ENCODE measurements around the gene CLNK.
"Not testable (repeated sequence)": the region's sequence is repeated elsewhere in the genome, so short reads cannot be mapped to it uniquely, and the experiment has no call there.

Gene CLNK

DNA sequence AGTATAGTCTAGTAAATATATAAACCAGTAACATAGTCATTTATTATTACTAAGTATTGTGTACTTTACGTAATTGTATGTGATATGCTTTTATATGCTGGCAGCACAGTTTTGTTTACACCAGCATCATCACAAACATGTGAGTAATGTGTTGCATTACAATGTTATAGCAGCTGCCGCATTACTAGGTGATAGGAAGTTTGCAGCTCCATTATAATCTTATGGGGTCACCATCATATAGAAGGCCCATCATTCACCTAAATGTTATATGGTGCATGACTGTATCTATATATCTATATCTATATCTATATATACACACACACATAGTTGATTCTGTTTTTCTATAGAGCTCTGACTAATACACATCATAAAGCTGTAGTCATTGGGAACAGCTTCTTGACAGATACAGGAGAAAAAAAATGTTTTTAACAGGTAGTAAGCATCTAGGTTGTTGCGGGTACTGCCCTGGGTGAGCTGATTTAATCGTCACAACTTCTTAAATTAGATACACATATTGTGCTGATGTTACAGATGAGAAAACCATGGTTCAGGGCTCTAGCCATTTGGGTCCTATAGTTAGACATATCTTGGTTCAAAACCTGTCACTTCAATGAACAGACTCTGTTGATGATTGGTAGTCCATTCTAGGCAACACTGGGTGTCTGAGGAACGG, 77.9 kb downstream of the CLNK start:
- DNase-seq, result no peak

DNA sequence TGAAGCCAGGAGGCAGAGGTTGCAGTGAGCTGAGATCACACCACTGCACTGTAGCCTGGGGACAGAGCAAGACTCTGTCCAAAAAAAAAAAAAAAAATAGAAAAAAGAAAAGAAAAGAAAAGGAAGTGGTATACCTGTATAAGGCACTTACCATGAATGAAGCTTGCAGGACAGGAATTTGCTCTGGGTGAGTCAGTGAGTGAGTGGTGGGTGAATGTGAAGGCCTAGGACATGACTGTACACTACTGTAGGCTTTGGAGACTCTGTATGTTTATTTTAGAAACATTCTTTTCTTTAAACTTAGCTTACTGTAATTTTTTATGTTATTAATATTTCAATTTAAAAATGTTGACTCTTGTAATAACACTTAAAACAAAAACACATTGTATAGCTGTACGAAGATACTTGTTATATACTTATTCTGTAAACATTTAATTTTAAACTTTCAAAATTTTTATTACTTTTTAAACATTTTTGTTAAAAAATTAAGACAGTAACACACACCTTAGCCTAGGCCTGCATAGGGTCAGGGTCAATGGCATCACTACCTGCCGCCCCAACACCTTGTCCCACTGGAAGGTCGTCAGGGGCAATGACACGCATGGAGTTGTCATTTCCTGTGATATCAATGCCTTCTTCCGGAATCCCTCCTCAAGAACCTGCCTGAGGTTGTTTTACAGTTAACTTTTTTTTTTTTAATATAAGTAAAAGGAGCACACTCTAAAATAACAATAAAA, 78.7 kb downstream of the CLNK start:
- no peak for DNase-seq

DNA sequence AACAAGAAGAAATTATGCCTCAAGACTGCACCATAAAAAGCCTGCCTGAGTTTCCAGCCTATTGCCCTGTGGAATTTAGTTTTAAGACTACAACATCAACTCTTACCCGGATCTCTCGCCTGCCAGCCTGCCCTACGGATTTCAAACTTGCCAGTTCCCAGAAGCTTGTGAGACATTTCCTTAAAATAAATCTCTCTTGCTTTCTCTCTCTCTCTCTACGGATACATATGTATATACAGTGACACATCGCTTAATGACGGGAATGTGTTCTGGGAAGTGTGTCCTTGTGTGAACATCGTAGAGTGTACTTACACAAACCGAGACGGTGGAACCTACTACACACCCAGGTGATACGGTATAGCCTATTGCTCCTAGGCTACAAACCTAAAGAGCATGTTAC, 79.5 kb downstream of the CLNK start:
- DNase-seq, result no peak

DNA sequence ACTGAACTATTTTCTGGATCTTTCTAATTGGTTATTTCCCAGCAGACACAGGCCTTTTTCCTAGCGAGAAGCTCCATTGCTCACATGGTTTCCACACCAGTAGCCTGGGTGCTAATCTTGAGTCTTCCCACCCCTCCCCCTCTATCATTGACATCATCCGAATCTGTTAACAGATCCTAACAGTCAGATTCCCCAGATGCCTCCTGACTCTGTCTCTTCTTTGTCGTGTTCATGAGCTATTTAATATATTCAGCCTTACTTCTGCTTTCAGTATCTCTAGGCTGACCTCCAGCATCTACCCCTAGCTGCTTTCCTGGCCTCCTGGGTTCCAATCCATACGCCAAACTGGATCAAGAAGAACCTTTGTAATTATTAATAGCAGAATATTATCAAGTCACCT, 85.0 kb downstream of the CLNK start:
- no peak for DNase-seq

DNA sequence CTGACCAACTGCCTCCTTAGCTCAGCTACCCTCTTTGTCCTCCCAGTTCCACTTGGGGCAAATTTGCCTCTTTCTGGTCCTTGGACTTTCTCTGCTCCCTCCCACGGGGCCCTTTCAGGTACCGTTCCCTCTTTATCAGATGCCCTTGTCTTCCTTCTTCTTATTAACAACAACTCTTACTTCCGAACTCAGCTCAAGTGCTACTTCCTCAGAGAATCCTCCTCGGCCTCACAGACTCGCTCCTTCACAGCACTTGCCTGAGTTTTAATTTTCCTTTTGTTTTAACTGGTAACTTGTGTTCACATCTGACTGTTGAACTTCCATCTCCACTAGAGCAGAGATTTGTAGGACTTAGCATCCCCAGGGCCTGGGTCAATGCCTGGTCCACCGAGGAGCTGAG, 85.7 kb downstream of the CLNK start:
- no peak for DNase-seq

DNA sequence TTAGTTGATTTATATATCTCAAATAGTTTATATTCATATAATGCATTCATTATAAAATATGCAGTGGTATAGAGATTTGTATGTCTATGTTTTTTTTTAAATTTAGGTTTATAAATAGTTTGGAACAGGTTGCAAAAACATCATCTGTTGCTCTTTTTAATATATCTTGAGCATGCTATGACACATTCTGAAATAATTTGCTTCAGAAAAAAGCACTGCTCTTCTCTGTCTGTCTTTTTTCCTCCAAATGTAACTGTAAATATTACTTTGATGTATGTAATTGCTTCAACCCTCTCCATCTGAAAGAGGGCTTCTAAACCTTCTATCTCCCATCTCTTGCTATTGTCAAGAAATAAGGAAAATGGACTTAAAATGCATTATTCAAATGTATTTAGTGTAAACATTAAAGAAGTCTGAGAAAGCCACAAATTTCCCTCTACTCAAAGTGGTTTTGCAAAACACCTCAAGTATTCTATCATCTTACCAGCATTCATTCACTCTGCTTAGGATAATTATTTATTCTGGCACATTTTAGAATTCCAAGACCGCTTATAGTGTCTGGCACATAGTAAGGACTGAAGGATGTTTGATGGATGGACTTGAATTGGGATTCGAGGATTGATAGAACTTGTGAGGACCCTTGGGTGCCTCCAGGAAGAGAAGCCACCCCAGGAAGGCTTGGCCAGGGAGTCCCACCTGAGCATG, 87.8 kb downstream of the CLNK start:
- no peak for DNase-seq

DNA sequence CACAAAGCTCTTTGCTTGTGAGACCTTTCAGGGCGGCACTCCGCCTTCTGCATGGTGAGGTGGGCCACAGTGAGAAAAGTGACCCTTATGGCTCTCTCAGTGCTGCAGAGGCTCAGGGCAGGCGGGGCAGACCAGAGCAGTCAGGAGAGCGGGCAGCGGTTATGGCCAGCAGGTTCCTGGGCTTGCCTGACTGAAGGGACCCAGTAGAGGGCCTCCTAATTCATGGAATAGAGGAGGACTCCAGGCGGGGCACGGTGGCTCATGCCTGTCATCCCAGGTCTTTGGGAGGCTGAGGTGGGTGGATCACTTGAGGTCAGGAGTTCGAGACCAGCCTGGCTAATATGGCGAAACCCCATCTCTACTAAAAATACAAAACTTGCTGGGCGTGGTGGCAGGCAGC, 91.4 kb downstream of the CLNK start:
- no peak for DNase-seq

DNA sequence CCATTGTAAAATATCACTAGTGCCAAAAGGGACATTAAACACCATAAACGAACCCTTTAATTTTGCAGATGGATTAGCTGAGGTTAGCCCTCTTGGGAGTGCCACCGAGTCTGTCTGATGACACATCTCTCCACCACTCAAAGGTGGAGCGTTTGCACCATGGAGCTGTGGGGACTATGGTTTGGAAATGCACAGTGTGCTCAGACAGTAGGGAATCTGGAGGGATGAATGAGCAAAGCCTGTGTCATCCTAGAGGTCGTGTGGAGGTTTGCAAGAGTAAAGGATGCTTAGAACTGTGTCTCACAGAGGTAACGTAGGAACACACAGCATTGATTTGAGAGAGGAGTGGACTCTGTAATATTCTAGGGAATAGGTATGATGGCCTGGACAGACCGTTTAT, 93.7 kb downstream of the CLNK start:
- no peak for DNase-seq

DNA sequence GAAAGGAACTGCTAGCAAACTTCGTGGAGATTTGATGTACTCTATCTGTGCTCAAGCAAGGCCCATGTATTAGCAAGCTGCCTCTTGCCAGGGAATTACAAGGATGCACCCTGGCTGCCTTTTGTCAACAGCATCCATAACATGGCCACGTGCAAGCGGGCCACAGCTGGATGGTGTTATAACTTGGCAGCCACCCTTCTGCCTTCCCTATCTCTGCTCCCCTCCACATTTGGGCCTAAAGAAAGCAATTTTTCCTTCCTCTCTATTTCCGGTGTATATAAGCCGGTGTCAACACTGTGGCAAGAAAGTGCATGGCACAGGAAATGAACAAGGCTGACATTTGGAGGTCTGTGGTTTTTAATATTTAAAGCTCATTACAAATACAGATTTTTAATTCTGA, 94.8 kb downstream of the CLNK start:
- DNase-seq, result no peak

DNA sequence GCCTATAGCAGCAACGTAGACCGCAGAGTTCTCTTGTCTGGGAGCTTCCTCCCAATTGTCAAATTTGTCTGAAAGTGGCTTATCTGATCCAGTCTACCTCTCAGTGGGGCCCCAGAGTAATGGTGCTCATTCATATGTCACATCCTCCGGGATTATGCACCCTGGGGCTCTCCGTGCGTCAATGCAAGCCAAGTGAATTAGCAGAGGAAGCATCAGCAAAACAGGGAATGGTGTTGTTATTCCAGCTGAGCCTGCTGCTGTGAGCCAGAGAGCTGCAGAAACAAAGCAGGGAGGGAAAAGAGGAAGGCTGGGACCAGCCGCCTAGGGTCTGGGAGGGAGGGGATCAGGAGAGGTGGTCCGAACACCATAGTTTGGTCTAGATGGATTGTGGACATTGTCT, 95.2 kb downstream of the CLNK start:
- DNase-seq, result no peak

DNA sequence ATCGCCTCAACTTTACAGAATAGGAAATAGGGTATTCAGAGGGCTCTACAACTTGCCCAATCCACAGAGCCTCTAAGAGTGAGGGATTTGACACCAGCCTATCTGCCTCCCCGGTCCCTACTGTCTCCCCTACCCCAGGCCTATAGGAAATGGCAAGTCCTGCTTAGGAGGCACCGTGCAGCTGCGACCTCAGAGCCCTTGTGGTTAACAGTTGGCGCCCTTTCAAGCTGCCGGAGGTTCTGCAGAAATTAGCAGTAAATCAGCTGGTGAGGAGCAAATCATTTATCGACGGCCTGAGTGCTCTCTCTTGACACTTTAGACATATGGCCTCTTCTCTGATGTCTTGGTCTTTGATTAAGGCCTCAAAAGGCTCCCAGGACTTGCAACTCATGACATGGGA, 96.9 kb downstream of the CLNK start:
- DNase-seq, result no peak

DNA sequence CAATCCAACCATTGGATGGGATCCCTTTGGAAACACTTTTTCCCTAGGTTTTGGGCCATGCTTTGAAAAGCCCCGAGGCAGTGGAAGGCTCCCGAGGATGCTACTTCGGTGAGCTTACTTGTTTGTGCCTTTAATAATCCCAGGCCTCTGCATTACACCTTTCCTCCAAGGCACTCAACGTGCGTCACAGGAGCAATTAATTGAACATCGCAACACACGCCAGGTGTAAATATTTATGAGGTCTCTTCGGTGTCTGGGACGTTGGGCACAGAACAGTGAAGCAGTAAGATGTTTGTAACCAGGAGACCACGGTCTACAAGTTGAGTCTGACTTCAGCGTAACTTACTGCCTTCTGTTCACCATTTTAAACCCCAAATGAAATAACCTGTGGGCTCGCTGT, 97.3 kb downstream of the CLNK start:
- no peak for DNase-seq

DNA sequence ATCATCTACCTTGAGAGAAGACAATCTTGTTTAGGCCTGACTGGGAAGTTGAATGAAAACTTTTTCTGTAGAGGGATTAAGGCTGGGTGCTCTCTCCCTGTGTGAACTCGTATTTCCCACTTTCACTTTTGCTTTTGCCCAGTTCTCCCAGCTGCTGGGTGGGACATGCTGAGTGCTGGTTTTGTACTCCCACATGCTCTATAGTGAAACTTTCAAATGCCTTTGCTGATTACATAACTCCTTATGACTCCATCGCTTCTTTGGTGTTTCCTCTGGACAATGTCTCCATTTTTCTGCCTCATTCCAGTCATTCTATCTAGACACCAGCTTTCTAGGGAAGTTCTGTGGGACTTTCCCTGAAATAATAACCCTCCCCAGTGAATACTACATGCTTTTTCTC, 100.5 kb downstream of the CLNK start:
- DNase-seq, result no peak

DNA sequence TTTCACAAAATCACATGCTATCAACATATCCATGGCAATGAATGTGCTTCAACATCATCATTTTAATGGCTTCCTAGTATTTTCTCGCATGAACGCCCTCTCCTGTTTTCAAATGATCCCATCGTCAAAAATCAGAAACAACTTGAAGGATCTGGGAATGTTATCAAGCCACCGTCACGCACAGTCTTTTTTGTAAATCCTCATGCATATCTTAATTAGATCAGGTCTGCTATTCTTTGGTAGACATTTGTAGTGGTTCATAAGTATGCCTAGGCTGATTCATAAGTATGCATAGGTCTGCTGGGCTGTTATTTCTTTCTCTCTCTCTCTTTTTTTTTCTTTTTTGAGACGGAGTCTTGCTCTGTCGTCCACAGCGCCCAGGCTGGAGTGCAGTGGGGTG, 101.6 kb downstream of the CLNK start:
- DNase-seq, result no peak

DNA sequence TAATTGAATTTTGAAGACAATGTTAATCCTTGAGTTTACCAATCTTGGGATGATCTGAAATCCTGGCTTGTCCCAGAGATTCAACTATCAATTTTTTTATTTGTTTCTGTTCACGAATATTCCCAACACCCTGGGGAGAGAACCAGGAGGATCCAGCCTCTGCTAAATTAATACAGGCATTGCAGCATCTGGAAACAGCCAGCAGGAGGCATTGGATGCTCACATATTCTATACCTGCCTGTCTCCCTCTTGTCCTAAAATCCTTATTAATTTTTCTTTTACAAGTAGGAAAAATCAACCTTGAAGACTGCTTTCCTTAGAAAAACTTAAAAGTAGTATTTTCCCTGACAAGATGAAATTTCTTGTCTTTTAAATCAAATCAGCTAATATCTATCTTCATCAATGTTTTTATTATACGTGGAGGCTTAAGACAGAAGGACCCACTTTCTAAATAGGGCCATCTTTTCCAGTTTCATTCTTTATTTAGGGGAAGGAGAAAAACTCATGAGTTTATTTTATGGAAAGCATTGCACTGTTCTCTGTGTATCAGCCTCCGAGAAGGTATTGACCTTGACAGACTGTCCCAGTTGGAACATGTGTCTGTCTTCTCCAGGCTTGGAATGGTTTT, 102.4 kb downstream of the CLNK start:
- no peak for DNase-seq

DNA sequence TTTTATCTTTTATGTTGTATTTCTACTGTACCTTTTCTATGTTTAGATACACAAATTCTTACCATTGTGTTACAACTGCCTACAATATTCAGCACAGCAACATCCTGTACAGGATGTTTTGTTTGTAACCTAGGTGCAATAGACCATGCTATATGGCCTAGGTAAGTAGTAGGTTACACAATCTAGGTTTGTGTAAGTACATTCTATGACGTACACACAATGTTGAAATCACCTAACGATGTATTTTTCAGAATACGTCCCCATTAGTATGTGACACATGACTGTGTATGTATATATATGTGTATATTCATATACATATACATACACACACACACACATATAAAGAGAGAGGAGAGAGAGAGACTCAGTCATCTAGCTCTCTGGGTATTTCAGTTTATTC, 103.5 kb downstream of the CLNK start:
- DNase-seq, result no peak

DNA sequence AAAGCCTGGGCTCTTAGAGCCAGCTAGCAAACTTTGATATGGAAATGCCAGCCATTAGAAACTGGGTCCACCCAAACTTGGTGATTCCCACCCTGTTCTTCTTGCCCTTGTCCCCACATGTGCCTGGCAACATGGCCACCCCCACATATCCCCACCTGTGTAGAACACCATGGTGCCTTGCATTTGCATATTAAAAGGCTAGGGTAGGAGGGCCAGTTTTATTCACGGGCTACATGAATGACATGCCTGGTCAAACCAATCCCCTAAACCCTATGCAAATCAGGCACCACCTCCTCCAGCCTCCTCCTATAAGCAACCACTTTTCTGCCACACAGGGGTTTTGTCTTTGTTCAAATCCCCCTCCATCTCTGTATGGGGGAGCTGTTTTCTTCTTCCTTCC, 104.9 kb downstream of the CLNK start:
- DNase-seq, result no peak

DNA sequence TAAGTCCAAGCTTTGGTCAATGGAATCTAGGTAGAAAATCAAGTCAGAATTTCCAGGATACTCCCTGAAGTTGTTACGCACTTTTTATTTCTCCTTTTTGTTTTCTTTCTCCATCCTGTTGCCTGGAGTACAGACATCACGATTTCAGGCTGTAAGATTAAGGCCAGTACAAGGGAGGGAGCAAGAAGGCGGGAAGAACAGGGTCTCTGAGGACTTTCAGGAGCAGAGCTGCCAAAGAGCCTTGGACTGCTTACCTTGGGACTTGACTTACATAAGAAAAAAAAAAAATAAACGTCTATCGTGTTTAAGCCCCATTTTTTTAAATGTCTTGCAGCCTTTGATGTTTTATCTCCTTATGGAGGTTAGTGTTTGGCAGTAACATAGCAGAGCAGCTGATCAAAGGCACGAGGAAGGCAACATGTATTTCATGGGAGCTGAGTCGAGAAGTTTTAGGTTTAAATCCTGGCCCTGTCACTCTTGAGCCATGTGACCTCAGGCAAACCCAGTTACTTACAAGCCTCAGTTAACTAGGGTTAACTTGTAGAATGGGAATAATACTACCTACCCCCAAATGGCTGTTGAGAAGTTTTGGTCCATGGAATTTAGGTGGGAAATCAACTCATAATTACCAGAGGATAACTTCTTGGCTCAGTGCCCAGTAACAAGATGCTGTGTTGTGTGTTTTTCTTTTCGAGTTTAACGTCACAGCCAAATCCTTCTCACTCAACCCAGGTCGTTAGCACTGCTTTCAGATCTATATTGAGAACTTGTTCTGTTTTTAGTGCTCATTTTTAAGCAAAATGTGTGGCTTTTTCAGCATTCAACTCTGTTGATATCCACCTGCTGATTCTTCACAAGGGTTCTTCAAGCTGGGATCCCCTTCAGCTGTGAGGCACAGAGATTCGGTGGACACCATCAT, 106.8 kb downstream of the CLNK start:
- no peak for DNase-seq

DNA sequence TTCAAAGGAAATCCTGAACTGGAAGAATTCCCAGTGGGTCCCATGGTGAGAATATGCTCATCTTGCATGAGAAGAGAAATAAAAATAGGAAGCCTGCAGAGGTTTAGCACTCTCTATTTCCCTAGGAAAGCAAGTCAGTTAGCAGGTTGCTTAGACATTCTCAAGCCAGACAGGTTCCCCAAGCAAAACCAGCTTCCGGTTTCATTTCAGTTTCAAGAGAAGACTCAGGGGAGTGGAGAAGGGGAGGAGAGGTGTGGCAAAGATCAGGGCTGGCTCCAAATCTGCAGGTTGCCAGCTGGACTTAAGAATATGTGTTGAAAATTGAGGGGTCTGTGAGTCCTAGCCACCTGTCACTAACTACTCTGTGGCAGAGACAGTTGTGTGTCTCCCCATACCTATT, 107.5 kb downstream of the CLNK start:
- DNase-seq, result no peak

DNA sequence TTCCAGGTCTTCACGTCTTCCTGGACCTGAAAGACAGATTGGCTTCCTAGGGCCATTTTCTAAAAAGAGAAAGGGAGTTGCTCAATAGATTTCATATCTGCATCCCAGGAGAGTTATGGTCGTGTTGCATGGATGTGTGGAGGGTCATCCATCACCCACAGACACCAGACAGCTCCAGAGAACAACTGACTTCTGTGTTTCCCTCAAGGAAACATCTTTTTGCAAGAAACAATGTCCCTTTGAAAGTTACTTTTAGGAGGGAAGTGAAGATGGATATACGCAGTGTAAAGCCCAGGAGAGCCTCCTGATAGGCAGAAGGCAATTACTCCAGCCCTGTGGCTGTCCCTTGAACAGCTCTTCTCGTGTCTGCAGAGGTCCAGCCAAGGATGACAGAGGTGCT, 108.3 kb downstream of the CLNK start:
- no peak for DNase-seq

DNA sequence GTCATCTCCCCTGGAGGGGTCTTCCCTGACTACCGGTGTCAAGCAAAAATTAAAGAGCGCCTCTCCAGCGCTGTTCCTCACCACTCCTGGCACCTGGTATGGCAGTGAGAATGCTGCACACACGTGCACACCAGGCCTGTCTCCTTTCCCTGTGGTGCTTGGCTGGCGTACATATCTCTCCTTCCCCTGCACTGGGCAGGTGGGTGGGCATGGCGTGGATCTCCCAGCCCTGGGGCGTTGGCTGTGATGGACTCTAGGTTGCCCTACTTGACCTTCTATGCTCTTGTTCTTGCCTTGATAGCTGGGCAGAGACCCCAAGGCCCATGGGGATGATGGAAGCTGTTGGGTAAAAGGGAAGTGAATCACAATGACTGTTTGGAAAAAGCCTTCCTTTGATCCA, 109.2 kb downstream of the CLNK start:
- DNase-seq, result no peak

DNA sequence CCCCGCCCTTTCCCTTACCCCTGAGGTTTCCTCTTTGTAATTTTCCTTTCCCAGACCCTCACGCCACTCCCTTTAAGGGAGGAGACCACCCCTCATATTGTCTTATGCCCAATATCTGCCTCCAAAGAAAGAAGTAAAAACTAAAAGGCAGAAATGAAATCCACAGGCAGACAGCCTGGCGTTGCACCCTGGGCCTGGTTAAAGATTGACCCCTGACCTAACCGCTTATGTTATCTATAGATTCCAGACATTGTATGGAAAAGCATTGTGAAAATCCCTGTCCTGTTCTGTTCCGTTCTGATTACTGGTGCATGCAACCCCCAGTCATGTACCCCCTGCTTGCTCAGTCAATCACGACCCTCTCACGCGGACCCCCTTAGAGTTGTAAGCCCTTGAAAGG, 110.0 kb downstream of the CLNK start:
- not testable (repeated sequence) for DNase-seq

DNA sequence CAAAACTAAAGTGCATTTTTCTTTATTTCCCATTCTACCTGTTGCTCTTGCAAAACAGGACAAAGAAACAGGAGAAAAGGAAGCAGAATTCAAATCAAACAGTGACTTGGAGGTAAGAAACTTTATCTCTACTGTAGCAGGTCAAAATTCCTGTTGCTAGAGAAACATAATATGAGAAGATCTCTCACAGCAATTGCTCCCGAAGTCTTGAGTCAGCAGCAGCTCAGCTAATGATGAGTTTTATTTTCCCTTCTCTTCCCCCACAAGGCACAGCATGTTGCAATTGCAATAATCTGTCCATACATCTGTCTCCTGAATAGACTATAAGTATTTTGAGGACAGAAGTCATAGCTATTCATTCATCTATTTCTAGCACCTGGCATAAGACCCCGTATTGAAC, 112.7 kb downstream of the CLNK start:
- no peak for DNase-seq
